Activated T-helper 17 cell treated with anti-CD3 and anti-CD28 coated beads, Interleukin-2, amount 50 U/mL, for 72 hours (primary cell): ENCODE results near the gene PCDH12. TPM values are rescaled to one million over a fixed set of nuclear protein-coding genes. Genes with fewer than 3 reads are reported as not detected.

ENCODE experiments used
- ATAC-seq: fragments of 150-1000 bp; cut with Tn5 transposase; replicated peaks from 2 replicates; pipeline ENCODE4 v1.10.0; 2021; ENCODE audit warnings: mild to moderate bottlenecking, moderate library complexity
- H3K27ac Mint-ChIP-seq: one replicate; pipeline ENCODE4 v1.8.0; 2022; ENCODE audit warnings: mixed read lengths
- H3K27me3 Mint-ChIP-seq: one replicate; pipeline ENCODE4 v1.8.0; 2022; ENCODE audit warnings: mixed read lengths
- H3K36me3 Mint-ChIP-seq: one replicate; pipeline ENCODE4 v1.8.0; 2022; ENCODE audit warnings: low read depth, mild to moderate bottlenecking, mixed read lengths
- H3K4me1 Mint-ChIP-seq: one replicate; pipeline ENCODE4 v1.8.0; 2022; ENCODE audit warnings: mixed read lengths
- H3K4me3 Mint-ChIP-seq: one replicate; pipeline ENCODE4 v1.8.0; 2022; ENCODE audit warnings: mild to moderate bottlenecking, mixed read lengths
- H3K9me3 Mint-ChIP-seq: one replicate; pipeline ENCODE4 v1.8.0; 2022; ENCODE audit warnings: mixed read lengths
- total RNA-seq, 2 donors: library from RNA; stranded (reverse); gene quantifications; one replicate each; pipeline ENCODE4 v1.2.3, GENCODE V29; 2022

The PCDH12 gene
- total RNA-seq, 2 donors from 2014 or later = 0.54 to 4.3 TPM

DNA sequence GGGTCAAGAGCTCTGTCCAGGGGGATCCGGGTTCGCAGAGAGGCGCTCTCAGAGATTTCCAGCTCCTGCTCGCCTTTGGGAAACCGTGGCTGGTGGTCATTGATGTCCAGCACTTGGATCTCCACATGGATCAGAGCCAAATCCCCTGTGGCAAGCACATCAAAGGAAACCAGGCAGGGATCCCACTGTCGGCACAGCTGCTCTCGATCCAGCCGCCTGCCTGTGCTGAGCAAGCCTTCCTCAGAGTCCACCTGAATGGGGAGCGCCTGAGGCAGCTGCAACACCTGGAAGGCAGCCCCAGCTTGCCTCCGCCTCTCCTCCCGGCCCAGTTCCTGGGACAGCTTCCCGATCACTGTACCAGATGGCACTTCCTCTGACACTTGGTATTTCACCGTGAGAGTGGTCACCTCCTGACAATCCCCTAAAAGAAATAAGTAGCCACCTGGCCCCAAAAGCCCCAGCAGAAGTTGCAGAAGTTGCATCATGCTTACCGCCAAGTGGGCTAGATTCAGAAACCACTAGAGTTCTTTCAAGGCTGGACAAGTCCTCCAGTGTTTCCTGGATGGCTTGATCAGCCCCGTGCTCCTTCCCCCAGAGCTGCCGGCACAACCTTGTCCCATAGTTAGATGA is 520 bp downstream of the PCDH12 start:
- H3K9me3 Mint-ChIP-seq = no peaks in the 10 kb centered on the region
- no peak for ATAC-seq
- H3K4me3 Mint-ChIP-seq = peak overlapping the region; percentile 87
- no peaks in the 10 kb centered on the region for H3K27me3 Mint-ChIP-seq
- H3K36me3 Mint-ChIP-seq = no peaks in the 10 kb centered on the region
- peak overlapping the region; percentile 96 for H3K27ac Mint-ChIP-seq
- H3K4me1 Mint-ChIP-seq = peaks cover 31% of the 10 kb centered on the region

DNA sequence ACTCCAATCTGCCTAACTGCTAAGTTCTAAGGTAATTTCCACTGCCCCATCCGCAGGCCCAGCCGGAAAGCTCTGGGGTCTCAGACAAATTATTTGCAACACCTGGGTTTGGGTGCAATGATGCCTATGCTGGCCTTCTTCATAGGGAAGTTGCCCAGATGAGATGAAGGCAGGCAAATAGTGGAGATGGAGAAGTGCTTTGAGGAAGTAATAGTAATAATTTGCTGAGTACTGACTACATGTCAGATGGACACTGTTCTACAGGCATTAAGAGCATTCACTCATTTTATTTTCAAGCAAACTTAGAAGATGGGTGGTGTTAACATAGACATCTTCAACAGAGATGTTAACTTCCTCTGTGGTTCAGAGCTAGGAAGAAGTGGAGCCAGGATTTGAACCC is 3.8 kb downstream of the PCDH12 start:
- H3K4me3 Mint-ChIP-seq = no peak overlapping the region
- H3K27me3 Mint-ChIP-seq = no peaks in the 10 kb centered on the region
- no peaks in the 10 kb centered on the region for H3K9me3 Mint-ChIP-seq
- H3K4me1 Mint-ChIP-seq = peaks cover 17% of the 10 kb centered on the region
- no peaks in the 10 kb centered on the region for H3K36me3 Mint-ChIP-seq
- peak overlapping the region; percentile 79 for H3K27ac Mint-ChIP-seq
- ATAC-seq = no peak

DNA sequence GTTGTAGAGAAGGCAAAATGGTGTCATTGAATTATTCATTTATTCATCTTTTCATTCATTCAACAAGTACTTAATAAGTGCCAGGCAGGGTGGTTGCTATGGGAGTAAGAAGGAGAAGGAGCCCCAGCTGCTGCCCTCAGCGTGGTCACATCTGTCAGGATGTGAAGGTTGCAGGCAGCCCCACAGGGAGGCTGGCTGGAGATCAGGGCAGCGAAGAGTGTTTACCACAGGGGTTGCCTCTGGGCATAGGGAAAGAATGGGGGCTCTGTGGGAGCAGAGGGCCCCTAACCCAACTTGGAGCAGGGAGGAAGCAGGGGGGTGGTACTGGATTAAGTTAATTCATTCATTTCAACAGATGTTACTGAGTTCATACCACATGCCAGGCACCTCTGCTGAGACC is 6.0 kb downstream of the PCDH12 start:
- H3K9me3 Mint-ChIP-seq = no peaks in the 10 kb centered on the region
- peaks cover 6% of the 10 kb centered on the region for H3K4me1 Mint-ChIP-seq
- H3K27ac Mint-ChIP-seq = peak overlapping the region; percentile 12
- peak overlapping the region; percentile 18 for H3K4me3 Mint-ChIP-seq
- ATAC-seq = no peak
- no peaks in the 10 kb centered on the region for H3K27me3 Mint-ChIP-seq
- H3K36me3 Mint-ChIP-seq = no peaks in the 10 kb centered on the region

DNA sequence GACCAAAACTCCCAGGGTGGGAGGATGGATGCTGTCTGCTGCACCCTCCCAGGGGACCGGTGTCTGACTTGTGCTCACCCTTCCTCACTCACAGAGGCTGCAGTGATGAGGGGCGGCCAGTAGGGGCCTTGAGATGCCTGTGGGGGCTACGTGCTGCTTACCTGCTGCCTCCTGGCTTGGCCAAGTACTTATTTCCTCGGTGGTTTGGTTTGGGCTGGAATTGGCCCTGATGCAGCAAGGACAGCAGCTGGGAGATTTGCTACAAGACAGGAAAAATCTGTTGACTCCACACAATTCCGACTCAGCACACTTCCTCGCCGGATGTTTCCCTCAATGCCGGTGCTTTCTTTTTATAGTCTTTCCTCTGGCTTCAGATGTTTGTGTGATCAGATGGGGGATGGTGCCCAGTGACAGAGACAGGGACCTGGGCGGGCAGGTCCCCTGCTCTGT is 6.6 kb downstream of the PCDH12 start:
- H3K36me3 Mint-ChIP-seq = no peaks in the 10 kb centered on the region
- H3K4me1 Mint-ChIP-seq = peaks cover 6% of the 10 kb centered on the region
- no peaks in the 10 kb centered on the region for H3K27me3 Mint-ChIP-seq
- H3K4me3 Mint-ChIP-seq = peak overlapping the region; percentile 18
- H3K9me3 Mint-ChIP-seq = no peaks in the 10 kb centered on the region
- ATAC-seq = peak; percentile 53
- peak overlapping the region; percentile 12 for H3K27ac Mint-ChIP-seq

DNA sequence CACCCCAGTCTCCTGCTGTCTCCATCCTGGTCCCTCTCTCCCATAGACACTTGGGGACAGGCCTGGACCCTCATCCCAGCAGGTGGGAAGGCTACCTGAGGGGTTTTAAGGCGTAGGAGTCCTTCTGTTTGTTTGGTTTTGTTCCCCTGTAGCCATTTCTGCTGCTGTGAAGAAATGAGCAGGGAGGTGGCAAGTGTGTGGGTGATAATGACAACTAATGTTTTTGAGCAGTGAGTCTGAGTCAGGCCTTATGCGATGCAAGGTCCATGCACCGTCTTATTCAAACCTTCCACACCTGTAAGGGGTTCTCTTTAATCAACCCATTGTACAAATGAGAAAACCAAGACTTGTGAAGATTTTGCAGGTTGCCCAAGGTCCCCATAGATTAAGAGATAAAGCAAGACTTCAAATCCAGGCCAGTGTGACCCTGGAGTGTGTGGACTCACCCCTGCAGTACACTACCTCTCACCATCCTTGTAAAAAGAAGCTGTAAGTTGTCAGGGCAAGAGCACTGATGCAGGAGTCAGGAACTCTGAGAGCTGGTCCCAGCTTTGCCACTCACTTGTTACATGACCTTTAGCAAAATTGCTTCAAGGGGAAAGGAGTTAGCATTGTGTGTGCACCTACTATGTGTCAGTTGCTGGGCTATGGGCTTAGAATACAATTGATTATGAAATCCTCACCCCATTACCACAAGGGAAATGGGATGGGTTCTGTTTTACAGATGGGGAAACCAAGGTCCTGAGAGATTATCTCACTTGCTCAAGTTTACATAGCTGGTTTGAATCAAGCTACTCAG is 7.6 kb downstream of the PCDH12 start:
- no peaks in the 10 kb centered on the region for H3K36me3 Mint-ChIP-seq
- H3K27ac Mint-ChIP-seq = no peak overlapping the region
- ATAC-seq = peak; percentile 51
- H3K4me1 Mint-ChIP-seq = peaks cover 6% of the 10 kb centered on the region
- no peak overlapping the region for H3K4me3 Mint-ChIP-seq
- no peaks in the 10 kb centered on the region for H3K27me3 Mint-ChIP-seq
- H3K9me3 Mint-ChIP-seq = no peaks in the 10 kb centered on the region

DNA sequence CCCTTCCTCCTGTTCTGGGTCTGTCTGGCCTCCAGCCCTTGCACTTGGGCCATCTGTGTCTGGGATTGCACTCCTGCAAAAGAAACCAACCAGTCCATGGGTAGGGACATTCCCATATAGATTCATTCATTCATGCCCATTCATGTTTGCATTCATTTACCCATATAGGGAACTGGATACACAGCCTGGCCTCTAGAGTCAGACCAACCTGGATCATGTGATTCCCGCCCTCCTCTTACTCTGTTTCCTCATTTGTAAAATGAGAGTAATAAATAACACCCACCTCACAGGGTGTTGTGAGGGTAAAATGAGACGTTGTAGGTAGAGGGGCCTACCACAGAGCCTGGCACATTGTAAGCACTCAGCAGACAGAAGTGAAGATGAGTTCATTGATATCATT is 8.5 kb downstream of the PCDH12 start:
- ATAC-seq = no peak

DNA sequence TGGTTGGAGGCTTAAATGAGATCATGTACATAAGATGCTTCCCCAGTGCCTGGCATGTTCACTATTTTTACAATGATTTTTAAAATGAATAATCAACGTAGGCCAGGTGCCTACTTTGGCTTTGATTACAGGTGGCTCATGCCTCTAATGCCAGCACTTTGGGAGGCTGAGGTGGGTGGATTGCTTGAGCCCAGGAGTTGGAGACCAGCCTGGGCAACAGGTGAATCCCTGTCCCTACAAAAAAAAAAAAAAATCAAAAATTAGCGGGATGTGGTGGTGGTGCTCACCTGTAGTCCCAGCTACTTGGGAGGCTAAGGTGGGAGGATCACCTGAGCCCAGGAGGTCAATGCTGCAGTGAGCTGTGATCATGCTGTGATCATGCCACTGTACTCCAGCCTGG is 9.2 kb downstream of the PCDH12 start:
- peaks cover 6% of the 10 kb centered on the region for H3K4me1 Mint-ChIP-seq
- H3K4me3 Mint-ChIP-seq = no peak overlapping the region
- no peak overlapping the region for H3K27ac Mint-ChIP-seq
- H3K36me3 Mint-ChIP-seq = no peaks in the 10 kb centered on the region
- H3K9me3 Mint-ChIP-seq = no peaks in the 10 kb centered on the region
- no peak for ATAC-seq
- H3K27me3 Mint-ChIP-seq = no peaks in the 10 kb centered on the region

More for the DNA sequence above, 8.5 kb downstream of the PCDH12 start:
- no peaks in the 10 kb centered on the region for H3K27me3 Mint-ChIP-seq
- no peaks in the 10 kb centered on the region for H3K36me3 Mint-ChIP-seq
- H3K27ac Mint-ChIP-seq = no peak overlapping the region
- H3K9me3 Mint-ChIP-seq = no peaks in the 10 kb centered on the region
- H3K4me3 Mint-ChIP-seq = no peak overlapping the region
- peaks cover 6% of the 10 kb centered on the region for H3K4me1 Mint-ChIP-seq

DNA sequence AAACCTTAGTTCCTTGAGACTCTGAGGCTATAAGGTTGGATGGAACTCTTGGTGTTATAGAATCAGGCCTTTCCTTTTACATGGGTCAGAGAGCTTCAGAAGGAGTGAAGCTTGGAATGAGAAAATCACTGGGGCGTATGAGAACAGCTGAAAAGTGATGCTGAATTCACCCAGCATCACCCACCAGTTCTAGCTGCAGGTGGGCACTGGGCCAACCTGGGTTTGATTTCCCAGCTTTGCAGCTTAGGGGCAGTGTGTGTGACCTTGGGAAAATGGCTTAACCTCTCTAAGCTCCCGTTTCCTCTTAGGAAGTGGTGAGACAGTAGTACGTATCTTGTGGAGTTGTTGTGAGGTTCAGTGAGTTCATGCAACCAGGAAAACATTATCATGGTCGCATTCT is 10.7 kb downstream of the PCDH12 start:
- Mint-ChIP-seq H3K27me3 (no peaks in the 10 kb centered on the region), H3K36me3 (no peaks in the 10 kb centered on the region), H3K4me1 (peaks cover 3% of the 10 kb centered on the region), H3K27ac (no peak overlapping the region), H3K4me3 (no peak overlapping the region), H3K9me3 (no peaks in the 10 kb centered on the region)
- no peak for ATAC-seq

DNA sequence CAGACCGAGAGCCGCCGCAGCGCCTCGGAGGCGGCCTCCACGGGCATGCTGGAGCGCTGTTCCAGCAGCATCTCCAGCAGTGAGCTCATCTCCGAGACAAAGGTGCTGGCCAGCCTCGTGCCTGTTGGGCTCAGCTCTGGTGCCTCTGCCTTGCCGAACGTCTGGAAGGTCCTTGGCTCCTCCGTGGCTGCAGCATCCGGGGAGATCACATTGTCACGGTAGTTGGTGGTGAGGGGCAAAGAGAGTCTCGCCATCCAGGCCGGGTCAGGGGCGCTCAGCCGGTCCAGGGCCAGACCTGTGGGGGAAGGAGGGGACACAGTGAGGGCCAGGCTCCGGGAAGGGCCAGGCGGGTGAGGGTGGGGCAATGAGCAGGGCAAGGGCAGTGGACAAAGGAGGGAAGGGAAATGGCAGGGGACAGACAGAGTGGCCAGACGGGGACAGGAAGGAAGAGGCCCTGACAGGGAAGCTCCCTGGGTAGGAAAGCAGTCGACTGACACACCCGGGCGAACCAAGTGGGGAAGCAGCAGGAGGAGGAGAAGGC is 12.4 kb downstream of the PCDH12 start:
- H3K4me3 Mint-ChIP-seq = no peak overlapping the region
- H3K4me1 Mint-ChIP-seq = peaks cover 4% of the 10 kb centered on the region
- no peaks in the 10 kb centered on the region for H3K9me3 Mint-ChIP-seq
- no peak for ATAC-seq
- no peaks in the 10 kb centered on the region for H3K27me3 Mint-ChIP-seq
- no peak overlapping the region for H3K27ac Mint-ChIP-seq
- H3K36me3 Mint-ChIP-seq = no peaks in the 10 kb centered on the region

DNA sequence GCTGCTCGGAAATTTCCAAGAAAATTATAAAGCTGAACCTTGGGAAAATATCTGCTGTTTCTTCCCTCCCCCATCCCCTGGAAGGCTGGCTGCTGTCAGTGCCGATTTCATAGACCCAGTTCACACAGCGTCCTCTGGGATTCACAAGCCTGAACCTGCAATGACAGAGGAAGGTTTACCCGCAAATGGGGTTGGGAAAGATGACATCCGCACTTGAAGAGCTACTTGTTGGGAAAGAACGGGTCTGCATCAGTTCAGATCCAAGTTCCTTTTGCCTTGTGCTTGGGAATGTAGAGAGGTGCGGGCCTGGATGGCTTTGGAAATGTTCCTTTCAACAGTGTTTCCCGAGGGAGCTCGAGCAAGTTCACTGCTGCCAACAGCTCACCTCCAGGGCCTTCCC is 13.9 kb downstream of the PCDH12 start:
- H3K4me3 Mint-ChIP-seq = no peak overlapping the region
- ATAC-seq = no peak
- no peaks in the 10 kb centered on the region for H3K27me3 Mint-ChIP-seq
- H3K9me3 Mint-ChIP-seq = no peaks in the 10 kb centered on the region
- H3K36me3 Mint-ChIP-seq = peaks cover 11% of the 10 kb centered on the region
- H3K27ac Mint-ChIP-seq = no peak overlapping the region
- H3K4me1 Mint-ChIP-seq = peaks cover 6% of the 10 kb centered on the region

DNA sequence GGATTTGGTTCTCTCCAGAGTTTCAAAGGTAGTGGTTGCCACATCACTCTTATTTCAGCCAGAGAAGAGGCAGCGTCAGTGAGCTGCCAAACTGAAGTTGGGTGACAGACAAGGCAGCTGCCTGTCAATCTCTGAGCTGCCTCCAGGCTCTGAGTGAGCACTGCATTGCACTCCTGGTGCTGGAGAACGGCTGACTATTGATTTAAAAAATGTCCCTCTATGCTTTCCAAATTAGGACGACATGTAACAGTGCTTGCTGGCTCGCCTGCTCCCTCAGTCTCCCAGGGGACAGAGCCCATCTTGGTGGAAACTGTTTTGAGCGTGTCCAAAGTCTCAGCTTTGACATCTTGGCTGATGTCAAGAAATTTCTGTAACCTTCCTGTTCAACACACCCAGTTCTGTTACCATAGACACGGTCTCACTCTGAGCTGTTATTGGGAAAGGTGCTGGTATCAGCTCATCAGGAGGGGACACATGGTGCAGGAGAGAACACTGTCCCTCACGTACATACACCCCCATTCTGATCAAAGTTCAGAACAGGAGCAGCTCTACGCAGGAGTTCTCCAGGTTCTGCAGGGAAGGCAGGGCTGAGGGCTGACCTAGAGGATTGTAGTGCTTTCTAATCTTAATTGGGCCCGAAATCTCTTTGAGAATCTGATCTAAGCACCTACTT is 15.7 kb downstream of the PCDH12 start:
- H3K27ac Mint-ChIP-seq = no peak overlapping the region
- H3K4me3 Mint-ChIP-seq = no peak overlapping the region
- no peaks in the 10 kb centered on the region for H3K27me3 Mint-ChIP-seq
- ATAC-seq = no peak
- H3K9me3 Mint-ChIP-seq = no peaks in the 10 kb centered on the region
- peaks cover 24% of the 10 kb centered on the region for H3K36me3 Mint-ChIP-seq
- peaks cover 6% of the 10 kb centered on the region for H3K4me1 Mint-ChIP-seq

DNA sequence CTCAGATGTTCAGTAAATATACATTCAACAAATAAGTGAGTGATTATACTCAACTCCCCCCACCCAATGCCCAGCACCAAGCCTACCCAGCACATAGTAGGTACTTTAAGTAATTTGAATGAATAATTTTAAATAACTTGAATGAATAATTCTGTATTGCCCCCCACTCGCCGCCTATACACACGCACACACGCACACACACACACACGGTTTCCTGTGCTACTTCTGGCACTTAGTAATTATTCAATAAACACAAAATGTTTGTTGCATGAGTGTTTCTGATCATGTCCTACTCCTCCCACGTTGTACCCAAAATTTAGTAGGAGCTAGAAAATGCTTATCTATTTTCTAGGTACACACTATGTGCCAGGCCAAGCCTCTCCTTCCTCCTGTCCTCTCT is 16.2 kb downstream of the PCDH12 start:
- Mint-ChIP-seq H3K27me3 (no peaks in the 10 kb centered on the region), H3K4me1 (peaks cover 6% of the 10 kb centered on the region), H3K36me3 (peaks cover 29% of the 10 kb centered on the region), H3K27ac (no peak overlapping the region), H3K9me3 (no peaks in the 10 kb centered on the region), H3K4me3 (no peak overlapping the region)
- no peak for ATAC-seq

DNA sequence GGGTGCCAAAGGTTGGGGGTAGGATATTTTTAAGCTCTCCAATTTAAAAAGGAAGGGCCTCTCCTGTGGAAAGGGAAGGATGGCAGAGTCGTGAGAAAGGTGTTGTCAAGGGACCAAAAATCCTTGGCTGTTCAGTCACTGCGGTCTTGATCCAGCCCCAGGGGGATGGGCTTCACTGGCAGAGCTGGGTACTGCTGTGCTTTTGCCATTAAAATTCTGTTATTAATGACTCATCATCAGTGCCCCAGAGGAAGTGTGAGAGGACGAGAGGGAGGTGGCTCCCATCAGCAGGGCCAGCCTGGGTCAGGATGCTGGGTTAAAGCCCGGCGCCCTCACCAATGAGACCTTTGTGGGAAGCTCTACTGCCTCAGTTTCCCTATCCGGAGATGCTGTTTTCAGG is 16.7 kb downstream of the PCDH12 start:
- no peak for ATAC-seq
- Mint-ChIP-seq H3K4me1 (peaks cover 6% of the 10 kb centered on the region), H3K27ac (peak overlapping the region; percentile 44), H3K27me3 (no peaks in the 10 kb centered on the region), H3K9me3 (no peaks in the 10 kb centered on the region), H3K36me3 (peaks cover 34% of the 10 kb centered on the region), H3K4me3 (no peak overlapping the region)

DNA sequence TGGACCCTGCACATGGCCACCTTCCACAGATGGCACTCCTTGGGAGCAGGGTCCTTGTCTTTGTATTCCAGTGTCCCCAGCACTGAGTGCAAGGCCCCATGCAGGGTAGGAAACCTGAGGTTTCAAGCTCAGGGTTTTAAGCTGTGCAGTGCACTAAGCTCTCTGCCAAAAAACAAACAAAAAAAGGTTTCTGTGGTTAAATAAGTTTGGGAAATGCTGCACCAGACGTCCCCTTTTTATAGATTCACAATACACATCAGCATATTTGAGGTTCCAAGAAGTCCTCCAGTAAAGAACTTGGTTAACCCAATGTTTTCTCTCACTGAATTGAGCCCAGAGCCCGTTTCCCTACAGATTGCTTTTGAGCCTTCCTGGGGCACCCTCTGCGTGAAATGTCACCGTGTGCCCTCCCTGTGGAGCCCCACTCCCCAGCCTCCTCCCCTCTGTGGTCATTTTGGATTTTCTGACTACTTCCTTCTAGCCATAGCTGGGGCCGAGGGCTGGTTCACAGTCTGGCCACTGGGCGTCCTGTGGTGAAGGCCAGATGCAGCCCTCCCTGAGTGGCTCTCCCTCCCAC is 17.2 kb downstream of the PCDH12 start:
- Mint-ChIP-seq H3K27me3 (no peaks in the 10 kb centered on the region), H3K36me3 (peaks cover 39% of the 10 kb centered on the region), H3K4me1 (peaks cover 6% of the 10 kb centered on the region), H3K9me3 (no peaks in the 10 kb centered on the region), H3K27ac (peak overlapping the region; percentile 44), H3K4me3 (no peak overlapping the region)
- ATAC-seq = peak; percentile 32
